Vagina (tissue), 2 donors: ENCODE results near the gene RRM2.

Experiments used
- POLR2AphosphoS5 ChIP-seq, 2 donors: sonication (generic); formaldehyde crosslinking; IDR thresholded peaks; one replicate each; pipeline ENCODE4 v1.9.0; 2017; ENCODE audit warnings: antibody characterized with exemption in 2 of 2, mild to moderate bottlenecking in 2 of 2, low read depth in 1 of 2; ENCODE audit not compliant: insufficient read depth in 1 of 2
- TF ChIP-seq, protein P1 (sequence below), 3 experiments: fragments of 450-650 bp in 2 of 3; fragments of 200-600 bp in 1 of 3; sonication (generic) in 1 of 3; IDR thresholded peaks; one replicate each; pipeline ENCODE4 v1.5.1; 2017 to 2019; ENCODE audit warnings: antibody characterized with exemption in 3 of 3, mild to moderate bottlenecking in 2 of 3, moderate library complexity in 2 of 3

GRCh38 chr2:10076988-10077527 lies 45.5 kb upstream of the RRM2 start:
- TF ChIP-seq, protein P1, sequence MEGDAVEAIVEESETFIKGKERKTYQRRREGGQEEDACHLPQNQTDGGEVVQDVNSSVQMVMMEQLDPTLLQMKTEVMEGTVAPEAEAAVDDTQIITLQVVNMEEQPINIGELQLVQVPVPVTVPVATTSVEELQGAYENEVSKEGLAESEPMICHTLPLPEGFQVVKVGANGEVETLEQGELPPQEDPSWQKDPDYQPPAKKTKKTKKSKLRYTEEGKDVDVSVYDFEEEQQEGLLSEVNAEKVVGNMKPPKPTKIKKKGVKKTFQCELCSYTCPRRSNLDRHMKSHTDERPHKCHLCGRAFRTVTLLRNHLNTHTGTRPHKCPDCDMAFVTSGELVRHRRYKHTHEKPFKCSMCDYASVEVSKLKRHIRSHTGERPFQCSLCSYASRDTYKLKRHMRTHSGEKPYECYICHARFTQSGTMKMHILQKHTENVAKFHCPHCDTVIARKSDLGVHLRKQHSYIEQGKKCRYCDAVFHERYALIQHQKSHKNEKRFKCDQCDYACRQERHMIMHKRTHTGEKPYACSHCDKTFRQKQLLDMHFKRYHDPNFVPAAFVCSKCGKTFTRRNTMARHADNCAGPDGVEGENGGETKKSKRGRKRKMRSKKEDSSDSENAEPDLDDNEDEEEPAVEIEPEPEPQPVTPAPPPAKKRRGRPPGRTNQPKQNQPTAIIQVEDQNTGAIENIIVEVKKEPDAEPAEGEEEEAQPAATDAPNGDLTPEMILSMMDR (IDR thresholded peaks at IDR 0.05), result no peak
- TF ChIP-seq POLR2AphosphoS5 (IDR thresholded peaks at IDR 0.05; ENCODE audit: insufficient read depth in 1 of 2, low read depth in 1 of 2), result no peak
